HepG2 (cell line): Measurements from ENCODE around the gene OR1F1. TPM values are rescaled to one million over a fixed set of nuclear protein-coding genes. Genes with fewer than 3 reads are reported as not detected.
A peak's percentile ranks its signal among the peaks of the same experiment; 100 is the strongest.

ENCODE experiments used
- ARNT2 ChIP-seq: sonication (generic); formaldehyde crosslinking; IDR thresholded peaks from 2 replicates; pipeline ENCODE4 v1.8.0; 2022; ENCODE audit warnings: mild to moderate bottlenecking, low read depth, missing genetic modification reagents, moderate library complexity
- ATF4 ChIP-seq, 2 experiments: fragments of 450-650 bp in 1 of 2; sonication (generic) in 1 of 2; formaldehyde crosslinking; IDR thresholded peaks; 2 replicates each; pipeline versions ENCODE4 v1.5.0 to v1.8.0; 2020 to 2022; ENCODE audit warnings: mild to moderate bottlenecking in 1 of 2, missing genetic modification reagents in 1 of 2
- EED ChIP-seq: sonication (generic); formaldehyde crosslinking; IDR thresholded peaks from 2 replicates; pipeline ENCODE4 v1.5.0; 2020; ENCODE audit warnings: mild to moderate bottlenecking, missing genetic modification reagents
- EP300 ChIP-seq, 3 experiments: sonication (generic) in 1 of 3; formaldehyde crosslinking in 1 of 3; IDR thresholded peaks; 2 replicates each; pipeline versions ENCODE4 v1.5.1 to v1.6.1; 2011 to 2020; ENCODE audit warnings: low read depth in 2 of 3, low read length in 2 of 3, borderline replicate concordance in 1 of 3, improper control_type of control experiment in 1 of 3, mild to moderate bottlenecking in 1 of 3, missing genetic modification reagents in 1 of 3, moderate library complexity in 1 of 3
- FOXO4 ChIP-seq: sonication (generic); formaldehyde crosslinking; conservative IDR thresholded peaks from 2 replicates; pipeline ENCODE4 v1.8.1; 2023; ENCODE audit warnings: missing genetic modification reagents
- GTF3A ChIP-seq: sonication (generic); formaldehyde crosslinking; conservative IDR thresholded peaks from 2 replicates; pipeline ENCODE4 v1.4.0; 2020; ENCODE audit warnings: mild to moderate bottlenecking, missing genetic modification reagents
- IKZF1 ChIP-seq: fragments of 450-650 bp; IDR thresholded peaks from 2 replicates; pipeline ENCODE4 v1.7.1; 2016
- SMAD9 ChIP-seq: sonication (generic); formaldehyde crosslinking; IDR thresholded peaks from 2 replicates; pipeline ENCODE4 v1.5.1; 2020; ENCODE audit warnings: mild to moderate bottlenecking, missing genetic modification reagents
- SOX5 ChIP-seq: IDR thresholded peaks from 2 replicates; pipeline ENCODE4 v1.6.1; 2016; ENCODE audit warnings: borderline replicate concordance
- SP5 ChIP-seq: IDR thresholded peaks from 2 replicates; pipeline ENCODE4 v1.6.1; 2016; ENCODE audit warnings: low read depth, borderline replicate concordance
- THAP8 ChIP-seq: sonication (generic); formaldehyde crosslinking; IDR thresholded peaks from 2 replicates; pipeline ENCODE4 v1.5.1; 2020; ENCODE audit warnings: missing genetic modification reagents, mild to moderate bottlenecking, borderline replicate concordance
- XRCC5 ChIP-seq: fragments of 200-400 bp; formaldehyde crosslinking; optimal IDR thresholded peaks from 2 replicates; pipeline ENCODE3; 2017; ENCODE audit warnings: mild to moderate bottlenecking, low read length
- ZBTB21 ChIP-seq: sonication (generic); formaldehyde crosslinking; IDR thresholded peaks from 2 replicates; pipeline ENCODE4 v1.4.0; 2020; ENCODE audit warnings: missing genetic modification reagents
- ZNF253 ChIP-seq: sonication (generic); formaldehyde crosslinking; IDR thresholded peaks from 2 replicates; pipeline ENCODE4 v1.8.0; 2022; ENCODE audit warnings: mild to moderate bottlenecking, missing genetic modification reagents, borderline replicate concordance
- ZNF335 ChIP-seq: sonication (generic); formaldehyde crosslinking; IDR thresholded peaks from 2 replicates; pipeline ENCODE4 v1.4.0; 2020; ENCODE audit warnings: missing genetic modification reagents
- ZNF34 ChIP-seq: sonication (generic); formaldehyde crosslinking; IDR thresholded peaks from 2 replicates; pipeline ENCODE4 v1.4.0; 2020; ENCODE audit warnings: mild to moderate bottlenecking, missing genetic modification reagents, borderline replicate concordance
- ZNF512 ChIP-seq: sonication (generic); formaldehyde crosslinking; IDR thresholded peaks from 2 replicates; pipeline ENCODE4 v1.4.0; 2020; ENCODE audit warnings: mild to moderate bottlenecking, missing genetic modification reagents
- ZNF547 ChIP-seq: sonication (generic); formaldehyde crosslinking; IDR thresholded peaks from 2 replicates; pipeline ENCODE4 v1.5.1; 2020; ENCODE audit warnings: mild to moderate bottlenecking, missing genetic modification reagents
- ZNF557 ChIP-seq: sonication (generic); formaldehyde crosslinking; IDR thresholded peaks from 2 replicates; pipeline ENCODE4 v1.4.0; 2020; ENCODE audit warnings: missing genetic modification reagents
- ZNF562 ChIP-seq: sonication (generic); formaldehyde crosslinking; IDR thresholded peaks from 2 replicates; pipeline ENCODE4 v1.8.0; 2022; ENCODE audit warnings: missing genetic modification reagents, borderline replicate concordance
- ZNF720 ChIP-seq: sonication (generic); formaldehyde crosslinking; IDR thresholded peaks from 2 replicates; pipeline ENCODE4 v1.4.0; 2020; ENCODE audit warnings: missing genetic modification reagents
- ZSCAN12 ChIP-seq: sonication (generic); formaldehyde crosslinking; IDR thresholded peaks from 2 replicates; pipeline ENCODE4 v1.9.0; 2021; ENCODE audit warnings: mild to moderate bottlenecking, missing genetic modification reagents
- ZSCAN25 ChIP-seq: sonication (generic); formaldehyde crosslinking; IDR thresholded peaks from 2 replicates; pipeline ENCODE4 v1.8.0; 2022; ENCODE audit warnings: mild to moderate bottlenecking, missing genetic modification reagents
- polyA plus RNA-seq, 8 experiments: library from polyadenylated mRNA; depleted of rRNA in 3 of 8; stranded (reverse) in 7 of 8; unstranded in 1 of 8; fragments of >200 nt; fragmentation: Illumina TruSeq in 4 of 8; extraction: Trizol in 4 of 8; gene quantifications; 2 replicates each; pipeline versions ENCODE4 v1.2.1 to v1.2.3, GENCODE V29; 2011 to 2016; ENCODE audit warnings: low read depth in 4 of 8, missing spikeins in 1 of 8, mixed read lengths in 1 of 8; ENCODE audit not compliant: insufficient read depth in 1 of 8
- total RNA-seq, 5 experiments: library from RNA; depleted of rRNA; stranded (reverse); fragments of >200 nt; fragmentation: Illumina TruSeq; extraction: Trizol; gene quantifications; 2 replicates each; pipeline ENCODE4 v1.2.3, GENCODE V29; 2016; ENCODE audit warnings: low read depth in 1 of 5

Gene OR1F1
- total and polyA plus RNA-seq, 2 of the 13 experiments (the other 11 are each of a cell fraction or from before 2014, with no cell fraction given), result 0.90 TPM; not detected in 1

GRCh38 chr16:3234857-3235561 lies 47.0 kb downstream of the OR1F1 start, which contains the start of gene ZNF200 (continued):
- TF ChIP-seq GTF3A (CRISPR knock-in tag), result no peak
- peak; percentile 84; the same call in 1 of the 2 replicates for TF ChIP-seq ZBTB21 (CRISPR knock-in tag)
- TF ChIP-seq XRCC5, result peak; percentile 50
- TF ChIP-seq THAP8 (CRISPR knock-in tag), result no peak
- peak; percentile 84; the same call in 1 of the 2 replicates for TF ChIP-seq ZNF335
- TF ChIP-seq SOX5 (CRISPR knock-in tag), result no peak
- peak; percentile 90; the same call in 1 of the 2 replicates for TF ChIP-seq ZSCAN25 (CRISPR knock-in tag)
- 0 out of 2 replicates have a peak, but pooled peaks have one; percentile 17 for TF ChIP-seq SP5 (CRISPR knock-in tag)
- no peak for TF ChIP-seq ZNF720 (CRISPR knock-in tag)
- TF ChIP-seq ZNF547 (CRISPR knock-in tag), result peak; percentile 50; the same call in 1 of the 2 replicates
- no peak for TF ChIP-seq EP300 (IDR thresholded peaks at IDR 0.05; ENCODE audit: low read depth in 2 of 2, low read length in 2 of 2)
- TF ChIP-seq EP300 (CRISPR knock-in tag; IDR thresholded peaks at IDR 0.05; ENCODE audit: borderline replicate concordance), result no peak
- TF ChIP-seq ZNF562, result no peak
- TF ChIP-seq ZNF557, result no peak
- TF ChIP-seq IKZF1, result no peak
- TF ChIP-seq ATF4 (CRISPR knock-in tag; IDR thresholded peaks at IDR 0.05), result no peak
- TF ChIP-seq EED (CRISPR knock-in tag), result no peak
- 0 out of 2 replicates have a peak, but pooled peaks have one; percentile 43 for TF ChIP-seq SMAD9
- TF ChIP-seq FOXO4, result 0 out of 2 replicates have a peak, but pooled peaks have one; percentile 82
- peak; percentile 81 for TF ChIP-seq ARNT2 (CRISPR knock-in tag)
- TF ChIP-seq ZSCAN12 (CRISPR knock-in tag), result peak; percentile 91; the same call in 1 of the 2 replicates
- peak; percentile 78; the same call in 1 of the 2 replicates for TF ChIP-seq ZNF34 (CRISPR knock-in tag)
- no peak for TF ChIP-seq ZNF253 (CRISPR knock-in tag)
- TF ChIP-seq ZNF512 (CRISPR knock-in tag), result no peak
